GM12878 (cell line): ENCODE data around the gene SNCAIP. TPM values are rescaled to one million over a fixed set of nuclear protein-coding genes. Genes with fewer than 3 reads are reported as not detected.

Source experiments
- ATAC-seq: fragments of 200-7000 bp; cut with Tn5 transposase; 3 replicates; pipeline ENCODE4 v1.9.1; 2020; ENCODE audit warnings: mild to moderate bottlenecking, moderate library complexity
- BruUV-seq: library from RNA; stranded (reverse); fragments of 400-500 nt; replicated peaks from 2 replicates; lab custom pipeline; 2021; lab: Mats Ljungman, UMichigan
- CTCF ChIA-PET: fragments of 300-600 bp; sonication (Branson Sonifier 250); formaldehyde crosslinking; extraction: SDS; loops from one replicate; lab custom pipeline; 2021; ENCODE audit warnings: inconsistent platforms; lab: Yijun Ruan, JAX
- POLR2A ChIA-PET: fragments of 350-600 bp; formaldehyde crosslinking; extraction: SDS; loops from one replicate; lab custom pipeline; 2021; ENCODE audit warnings: inconsistent platforms; lab: Charles Lee
- RAD21 ChIA-PET: fragments of 300-600 bp; sonication (Branson Sonifier 250); formaldehyde crosslinking; loops from one replicate; lab custom pipeline; 2023; ENCODE audit warnings: antibody characterized with exemption; ENCODE audit not compliant: unreplicated experiment; lab: Charles Lee
- SMC1A ChIA-PET: fragments of 300-600 bp; sonication (Branson Sonifier 250); formaldehyde crosslinking; loops from one replicate; lab custom pipeline; 2023; ENCODE audit not compliant: unreplicated experiment, uncharacterized antibody; lab: Charles Lee
- DNase-seq: peaks from one replicate; pipeline ENCODE4 v3.0.0-alpha.2; 2011; ENCODE audit warnings: low read depth, low spot score
- FAIRE-seq: peaks from 3 replicates; lab custom pipeline; 2011; peaks lifted over from hg19 to GRCh38; lab: Jason Lieb, UNC
- H2AFZ ChIP-seq: 2 replicates; pipeline ENCODE4 v1.6.0; 2011; ENCODE audit warnings: low read depth, low read length, control low read depth; ENCODE audit not compliant: control insufficient read depth
- H3K27ac ChIP-seq: 2 replicates; pipeline ENCODE4 v1.5.1; 2011; ENCODE audit warnings: control low read depth; ENCODE audit not compliant: control insufficient read depth, insufficient read depth
- H3K27me3 ChIP-seq, 2 experiments: replicated peaks in 1 of 2; 2 replicates each; pipeline versions ENCODE4 v1.6.0 to v1.6.1; 2011; ENCODE audit warnings: low read length in 1 of 2; ENCODE audit not compliant: control insufficient read depth in 2 of 2, insufficient read depth in 2 of 2
- H3K36me3 ChIP-seq, 2 experiments: 2 replicates each; pipeline ENCODE4 v1.5.1; 2011; ENCODE audit warnings: low read length in 1 of 2; ENCODE audit not compliant: control insufficient read depth in 2 of 2, insufficient read depth in 2 of 2
- H3K4me1 ChIP-seq: 2 replicates; pipeline ENCODE4 v1.6.1; 2011; ENCODE audit warnings: mild to moderate bottlenecking, low read length, moderate library complexity, mixed read lengths; ENCODE audit not compliant: control insufficient read depth, insufficient read depth
- H3K4me2 ChIP-seq: 2 replicates; pipeline ENCODE4 v1.6.0; 2011; ENCODE audit warnings: control low read depth; ENCODE audit not compliant: control insufficient read depth, insufficient read depth
- H3K4me3 ChIP-seq: fragments of 200-600 bp; sonication (generic); 2 replicates; pipeline ENCODE4 v1.5.1; 2016
- H3K79me2 ChIP-seq: 2 replicates; pipeline ENCODE4 v1.6.0; 2011; ENCODE audit warnings: low read length; ENCODE audit not compliant: control insufficient read depth, insufficient read depth
- H3K9ac ChIP-seq: 2 replicates; pipeline ENCODE4 v1.8.0; 2011; ENCODE audit warnings: low read length, control low read depth, mixed read lengths; ENCODE audit not compliant: control insufficient read depth, insufficient read depth
- H3K9me3 ChIP-seq: replicated peaks from 3 replicates; pipeline ENCODE4 v1.5.1; 2011; ENCODE audit warnings: mild to moderate bottlenecking, low read length; ENCODE audit not compliant: control insufficient read depth, insufficient read depth
- H4K20me1 ChIP-seq: 2 replicates; pipeline ENCODE4 v1.6.0; 2011; ENCODE audit not compliant: control insufficient read depth, insufficient read depth
- CBX3 ChIP-seq: fragments of 200-600 bp; sonication (generic); IDR thresholded peaks from 2 replicates; pipeline ENCODE4 v1.6.1; 2016; ENCODE audit warnings: low read depth, borderline replicate concordance
- CHD2 ChIP-seq: IDR thresholded peaks from 2 replicates; pipeline ENCODE4 v1.6.1; 2011; ENCODE audit warnings: low read depth, low read length, improper control_type of control experiment, borderline replicate concordance
- DPF2 ChIP-seq: fragments of 450-650 bp; IDR thresholded peaks from 2 replicates; pipeline ENCODE4 v1.6.1; 2017; ENCODE audit warnings: mild to moderate bottlenecking
- EGR1 ChIP-seq, 2 experiments: IDR thresholded peaks; 1 replicate in 1 of 2; 2 replicates in 1 of 2; pipeline ENCODE4 v1.6.1; 2011 to 2012; ENCODE audit warnings: low read depth in 2 of 2, low read length in 2 of 2, borderline replicate concordance in 1 of 2, mild to moderate bottlenecking in 1 of 2, moderate library complexity in 1 of 2
- EP300 ChIP-seq, 2 experiments: fragments of 150-350 bp in 1 of 2; IDR thresholded peaks; 2 replicates each; pipeline ENCODE4 v1.6.1; 2011 to 2012; ENCODE audit warnings: low read depth in 2 of 2, low read length in 2 of 2, borderline replicate concordance in 1 of 2, improper control_type of control experiment in 1 of 2, inconsistent platforms in 1 of 2; ENCODE audit not compliant: control insufficient read depth in 1 of 2
- FOXK2 ChIP-seq: fragments of 450-650 bp; IDR thresholded peaks from 2 replicates; pipeline ENCODE4 v1.6.1; 2017; ENCODE audit warnings: mild to moderate bottlenecking, moderate library complexity
- GABPA ChIP-seq: IDR thresholded peaks from 2 replicates; pipeline ENCODE4 v1.6.1; 2014; ENCODE audit warnings: antibody characterized with exemption, low read depth, mild to moderate bottlenecking, inconsistent platforms
- MEF2A ChIP-seq: IDR thresholded peaks from 2 replicates; pipeline ENCODE4 v1.6.1; 2011; ENCODE audit warnings: low read depth, mild to moderate bottlenecking, low read length, moderate library complexity; ENCODE audit not compliant: insufficient read depth
- MTA2 ChIP-seq: fragments of 450-650 bp; IDR thresholded peaks from 2 replicates; pipeline ENCODE4 v1.6.1; 2016; ENCODE audit warnings: low read depth, mild to moderate bottlenecking, moderate library complexity
- MTA3 ChIP-seq: IDR thresholded peaks from 2 replicates; pipeline ENCODE4 v1.6.1; 2012; ENCODE audit warnings: low read length, inconsistent platforms, borderline replicate concordance
- MYC ChIP-seq: IDR thresholded peaks from 2 replicates; pipeline ENCODE4 v1.6.1; 2011; ENCODE audit warnings: mild to moderate bottlenecking, low read length, moderate library complexity, inconsistent platforms; ENCODE audit not compliant: insufficient read depth, insufficient replicate concordance, insufficient read length, severe bottlenecking
- POLR2AphosphoS2 ChIP-seq: IDR thresholded peaks from 2 replicates; pipeline ENCODE4 v1.6.1; 2011; ENCODE audit warnings: low read depth, mild to moderate bottlenecking, low read length, improper control_type of control experiment, moderate library complexity
- RAD51 ChIP-seq: fragments of 450-650 bp; IDR thresholded peaks from 2 replicates; pipeline ENCODE4 v1.6.1; 2016; ENCODE audit warnings: moderate library complexity, mild to moderate bottlenecking, inconsistent platforms
- ZNF207 ChIP-seq: fragments of 450-650 bp; IDR thresholded peaks from 2 replicates; pipeline ENCODE4 v1.6.1; 2014; ENCODE audit warnings: antibody characterized with exemption, mild to moderate bottlenecking, borderline replicate concordance
- WGBS: methylation state at CpG from one replicate; pipeline ENCODE4 v1.1.6; 2016; ENCODE audit warnings: low lambda C conversion rate; ENCODE audit not compliant: insufficient replicate concordance, insufficient coverage; ENCODE audit errors: missing lambda C conversion rate; 5-methylcytosine and 5-hydroxymethylcytosine counted together
- in situ Hi-C: fragments of 300-500 bp; cut with MboI; formaldehyde crosslinking; loops from 9 replicates; pipeline ENCODE4 v1.14.3; 2018; ENCODE audit warnings: mixed read lengths
- intact Hi-C: fragments of 100-400 bp; cut with micrococcal nuclease; formaldehyde crosslinking; loops from one replicate; pipeline ENCODE4 v1.14.2; 2022; ENCODE audit not compliant: unreplicated experiment
- polyA plus RNA-seq, 11 experiments: library from polyadenylated mRNA; depleted of rRNA in 4 of 11; unstranded in 6 of 11; stranded (reverse) in 5 of 11; fragments of >200 nt; fragmentation: Nextera tagmentation in 4 of 11; fragmentation: Illumina TruSeq in 1 of 11; extraction: Ambion mirVana in 4 of 11; extraction: Trizol in 1 of 11; gene quantifications; 1 replicate in 1 of 11; 2 replicates in 10 of 11; pipeline versions ENCODE4 v1.2.1 to v1.2.3, GENCODE V29; 2011 to 2016; ENCODE audit warnings: inconsistent platforms in 2 of 11, missing spikeins in 2 of 11, low read depth in 1 of 11
- total RNA-seq, 4 experiments: library from RNA; depleted of rRNA in 3 of 4; stranded (reverse); fragments of >200 nt in 3 of 4; fragmentation: Illumina TruSeq in 1 of 4; extraction: Trizol in 1 of 4; gene quantifications; 2 replicates each; pipeline versions ENCODE4 v1.2.1 to v1.2.3, GENCODE V29; 2013 to 2021
- TF ChIP-seq, protein P1 (sequence below): IDR thresholded peaks from 2 replicates; pipeline ENCODE4 v1.6.1; 2011; ENCODE audit warnings: borderline replicate concordance, low read depth, mild to moderate bottlenecking, moderate library complexity, mixed read lengths, low read length; ENCODE audit not compliant: insufficient read depth; ENCODE audit errors: extremely low read length

Gene SNCAIP
- total and polyA plus RNA-seq, 10 of the 15 experiments (the other 5 are each of a cell fraction or from before 2014, with no cell fraction given), result 0.03 to 0.62 (median 0.16) TPM; not detected in 1

DNA sequence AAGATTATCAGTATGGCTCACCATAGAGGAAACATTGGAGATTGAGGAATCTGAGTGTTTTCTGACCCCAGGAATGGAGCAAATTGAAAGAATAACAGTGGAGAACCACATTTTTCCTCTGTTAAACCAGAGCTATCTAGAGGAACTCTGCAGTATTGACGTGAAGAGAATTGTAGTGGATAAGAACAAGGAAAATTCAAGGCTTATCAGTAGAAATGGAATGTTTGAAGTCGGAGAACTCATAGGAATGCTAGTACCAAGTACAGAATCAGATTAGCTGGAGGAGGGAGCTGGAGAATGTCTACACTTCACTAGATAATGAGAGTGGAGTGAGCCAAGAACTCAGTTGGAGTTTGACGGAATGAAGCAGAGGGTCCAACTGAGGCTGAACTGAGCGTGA lies 50.3 kb downstream of the SNCAIP start:
- no peak for DNase-seq
- H3K36me3 ChIP-seq, result no peaks in the 10 kb centered on the region
- ChIA-PET POLR2A (no interaction called here), CTCF (no interaction called here), SMC1A (no interaction called here), RAD21 (no interaction called here)
- H3K4me3 ChIP-seq, result no peak overlapping the region
- no peaks in the 10 kb centered on the region for H4K20me1 ChIP-seq
- no peaks in the 10 kb centered on the region for H3K9me3 ChIP-seq
- WGBS, result 69% methylated on average over 4 of the region's 4 CpGs
- BruUV-seq, result no TSS peak
- H3K79me2 ChIP-seq, result no peaks in the 10 kb centered on the region
- in situ Hi-C loops (no loop called here), intact Hi-C loops (no loop called here)
- H2AFZ ChIP-seq, result no peak overlapping the region
- no peak for ATAC-seq
- no peak for FAIRE-seq
- H3K27ac ChIP-seq, result no peak overlapping the region
- no peak overlapping the region for H3K9ac ChIP-seq
- no peaks in the 10 kb centered on the region for H3K4me1 ChIP-seq
- no peak for TF ChIP-seq EP300 (IDR thresholded peaks at IDR 0.05; ENCODE audit: borderline replicate concordance in 1 of 2, control insufficient read depth in 1 of 2, low read depth in 2 of 2, low read length in 2 of 2)
- TF ChIP-seq, protein P1, sequence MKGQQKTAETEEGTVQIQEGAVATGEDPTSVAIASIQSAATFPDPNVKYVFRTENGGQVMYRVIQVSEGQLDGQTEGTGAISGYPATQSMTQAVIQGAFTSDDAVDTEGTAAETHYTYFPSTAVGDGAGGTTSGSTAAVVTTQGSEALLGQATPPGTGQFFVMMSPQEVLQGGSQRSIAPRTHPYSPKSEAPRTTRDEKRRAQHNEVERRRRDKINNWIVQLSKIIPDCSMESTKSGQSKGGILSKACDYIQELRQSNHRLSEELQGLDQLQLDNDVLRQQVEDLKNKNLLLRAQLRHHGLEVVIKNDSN, result no peak
- no peak overlapping the region for H3K4me2 ChIP-seq
- no peaks in the 10 kb centered on the region for H3K27me3 ChIP-seq

DNA sequence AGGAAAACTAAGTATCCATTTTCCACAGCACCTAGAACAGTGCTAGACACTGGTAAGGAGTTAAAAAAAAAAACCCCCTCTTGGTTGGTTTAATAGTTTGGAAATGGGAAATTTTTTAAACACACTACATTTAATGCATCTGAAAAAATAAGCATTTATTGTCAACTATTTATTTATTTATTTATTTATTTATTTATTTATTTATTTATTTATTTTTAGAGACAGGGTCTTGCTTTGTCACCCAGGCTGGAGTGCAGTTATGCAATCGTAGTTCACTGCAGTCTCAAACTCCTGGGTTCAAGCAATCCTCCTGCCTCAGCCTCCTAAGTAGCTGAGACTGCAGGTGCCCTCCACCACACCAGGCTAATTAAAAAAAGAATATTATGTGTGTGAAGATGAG lies 51.6 kb downstream of the SNCAIP start:
- Histone ChIP-seq H3K9me3 (no peaks in the 10 kb centered on the region), H3K4me2 (no peak overlapping the region), H3K79me2 (no peaks in the 10 kb centered on the region), H2AFZ (no peak overlapping the region), H3K4me3 (no peak overlapping the region), H3K9ac (no peak overlapping the region), H3K36me3 (no peaks in the 10 kb centered on the region), H3K27ac (no peak overlapping the region), H4K20me1 (no peaks in the 10 kb centered on the region), H3K4me1 (no peaks in the 10 kb centered on the region), H3K27me3 (no peaks in the 10 kb centered on the region)
- ATAC-seq, result no peak
- no peak for FAIRE-seq
- in situ Hi-C loops, result no loop called here
- no peak for DNase-seq
- no TSS peak for BruUV-seq
- intact Hi-C loops, result no loop called here
- WGBS, result 0% methylated on average over 1 of the region's 1 CpG
- POLR2A ChIA-PET, result no interaction called here
- SMC1A ChIA-PET, result no interaction called here
- RAD21 ChIA-PET, result no interaction called here
- CTCF ChIA-PET, result no interaction called here
- TF ChIP-seq MTA2 (no peak), RAD51 (no peak), MYC (no peak), CBX3 (no peak), GABPA (no peak), ZNF207 (no peak), MEF2A (no peak), DPF2 (no peak), FOXK2 (no peak), POLR2AphosphoS2 (no peak), CHD2 (no peak), EGR1 (IDR thresholded peaks at IDR 0.05; ENCODE audit: borderline replicate concordance in 1 of 2, low read depth in 2 of 2, low read length in 2 of 2) (no peak), MTA3 (no peak)
